ENCODE measurements around the gene DNM3.
"Not testable (repeated sequence)": the region's sequence is repeated elsewhere in the genome, so short reads cannot be mapped to it uniquely, and the experiment has no call there.

The DNM3 gene

DNA sequence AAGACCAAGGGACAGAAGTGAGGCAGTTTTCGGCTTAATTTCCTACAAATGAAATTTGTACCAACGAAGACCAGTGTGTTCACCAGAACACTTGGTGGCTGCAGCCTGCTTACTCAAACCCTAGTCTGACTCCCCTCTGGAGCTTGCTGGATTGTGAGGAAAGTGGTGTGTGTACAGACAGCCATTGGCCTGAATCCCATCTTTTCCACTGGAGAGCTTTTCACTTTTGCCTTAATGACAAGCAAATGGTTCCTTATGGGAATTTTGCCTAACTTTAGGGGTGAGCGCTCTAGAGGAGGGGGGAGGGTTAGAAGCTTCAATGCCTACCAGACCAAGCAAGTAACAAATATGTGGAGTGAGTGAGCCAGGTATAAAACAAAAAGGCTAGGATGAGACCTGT is 42.5 kb upstream of the DNM3 start:
- H3K4me3 ChIP-seq (ENCODE audit: low read depth, low read length), result no peak overlapping the region
- TF ChIP-seq, protein P1, sequence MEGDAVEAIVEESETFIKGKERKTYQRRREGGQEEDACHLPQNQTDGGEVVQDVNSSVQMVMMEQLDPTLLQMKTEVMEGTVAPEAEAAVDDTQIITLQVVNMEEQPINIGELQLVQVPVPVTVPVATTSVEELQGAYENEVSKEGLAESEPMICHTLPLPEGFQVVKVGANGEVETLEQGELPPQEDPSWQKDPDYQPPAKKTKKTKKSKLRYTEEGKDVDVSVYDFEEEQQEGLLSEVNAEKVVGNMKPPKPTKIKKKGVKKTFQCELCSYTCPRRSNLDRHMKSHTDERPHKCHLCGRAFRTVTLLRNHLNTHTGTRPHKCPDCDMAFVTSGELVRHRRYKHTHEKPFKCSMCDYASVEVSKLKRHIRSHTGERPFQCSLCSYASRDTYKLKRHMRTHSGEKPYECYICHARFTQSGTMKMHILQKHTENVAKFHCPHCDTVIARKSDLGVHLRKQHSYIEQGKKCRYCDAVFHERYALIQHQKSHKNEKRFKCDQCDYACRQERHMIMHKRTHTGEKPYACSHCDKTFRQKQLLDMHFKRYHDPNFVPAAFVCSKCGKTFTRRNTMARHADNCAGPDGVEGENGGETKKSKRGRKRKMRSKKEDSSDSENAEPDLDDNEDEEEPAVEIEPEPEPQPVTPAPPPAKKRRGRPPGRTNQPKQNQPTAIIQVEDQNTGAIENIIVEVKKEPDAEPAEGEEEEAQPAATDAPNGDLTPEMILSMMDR (conservative IDR thresholded peaks at IDR 0.05; ENCODE audit: low read depth, low read length), result no peak
- no peak for DNase-seq (ENCODE audit: low read depth)

- no peak overlapping the region for H3K4me3 ChIP-seq (ENCODE audit: low read depth, low read length)
- TF ChIP-seq, protein P1 (conservative IDR thresholded peaks at IDR 0.05; ENCODE audit: low read depth, low read length), result no peak
- DNase-seq (ENCODE audit: low read depth), result peak; percentile 21
Measured at GRCh38 chr1:171799166-171799565, 42.1 kb upstream of the DNM3 start.

DNA sequence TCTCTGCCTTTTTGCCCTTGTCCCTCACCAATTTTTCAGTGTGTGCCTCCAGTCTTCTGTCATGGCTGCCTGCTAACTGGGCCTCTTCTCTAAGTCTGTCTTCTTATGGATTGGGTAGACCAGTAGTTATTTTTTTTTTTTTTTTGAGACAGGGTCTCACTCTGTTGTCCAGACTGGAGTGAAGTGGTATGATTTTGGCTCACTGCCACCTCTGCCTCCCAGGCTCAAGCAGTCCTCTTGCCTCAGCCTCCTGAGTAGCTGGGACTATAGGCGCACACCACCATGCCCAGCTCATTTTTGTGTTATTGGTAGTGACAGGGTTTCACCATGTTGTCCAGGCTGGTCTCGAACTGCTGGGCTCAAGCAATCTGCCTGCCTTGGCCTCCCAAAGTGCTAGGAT is 41.6 kb upstream of the DNM3 start:
- not testable (repeated sequence) for H3K4me3 ChIP-seq (ENCODE audit: low read depth, low read length); DNase-seq (ENCODE audit: low read depth)

- TF ChIP-seq, protein P1 (conservative IDR thresholded peaks at IDR 0.05; ENCODE audit: low read depth, low read length), result peak; percentile 13
- no peak overlapping the region for H3K4me3 ChIP-seq (ENCODE audit: low read depth, low read length)
- peak; percentile 20 for DNase-seq (ENCODE audit: low read depth)
Measured at GRCh38 chr1:171800342-171800741, 41.0 kb upstream of the DNM3 start.

DNA sequence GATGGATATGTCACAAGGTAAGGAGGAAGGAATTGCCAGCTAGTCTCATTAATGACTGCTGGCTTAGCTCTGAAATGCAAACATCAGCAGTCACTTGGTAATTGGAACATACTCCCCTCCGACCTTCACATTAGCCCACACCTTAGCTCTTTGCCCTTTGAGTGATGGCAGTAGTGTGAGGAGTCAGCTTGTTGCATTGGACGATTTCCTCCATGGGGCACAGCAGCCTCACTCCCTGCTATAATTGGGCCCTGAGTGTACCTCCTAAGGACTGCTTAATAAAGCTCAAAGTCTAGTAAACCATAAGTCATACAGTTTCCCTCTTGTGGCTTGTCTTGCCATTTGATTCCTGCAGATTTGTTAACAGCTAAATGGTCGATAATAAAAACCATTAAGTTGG is 40.4 kb upstream of the DNM3 start:
- TF ChIP-seq, protein P1 (conservative IDR thresholded peaks at IDR 0.05; ENCODE audit: low read depth, low read length), result no peak
- no peak overlapping the region for H3K4me3 ChIP-seq (ENCODE audit: low read depth, low read length)
- DNase-seq (ENCODE audit: low read depth), result no peak

GRCh38 chr1:171801487-171801891 is 39.8 kb upstream of the DNM3 start:
- peak; percentile 65 for DNase-seq (ENCODE audit: low read depth)
- TF ChIP-seq, protein P1 (conservative IDR thresholded peaks at IDR 0.05; ENCODE audit: low read depth, low read length), result peak; percentile 84
- H3K4me3 ChIP-seq (ENCODE audit: low read depth, low read length), result no peak overlapping the region

GRCh38 chr1:171802207-171802606 is 39.1 kb upstream of the DNM3 start:
- H3K4me3 ChIP-seq (ENCODE audit: low read depth, low read length), result no peak overlapping the region
- TF ChIP-seq, protein P1 (conservative IDR thresholded peaks at IDR 0.05; ENCODE audit: low read depth, low read length), result no peak
- no peak for DNase-seq (ENCODE audit: low read depth)

- TF ChIP-seq, protein P1 (conservative IDR thresholded peaks at IDR 0.05; ENCODE audit: low read depth, low read length), result no peak
- DNase-seq (ENCODE audit: low read depth), result peak; percentile 65
- H3K4me3 ChIP-seq (ENCODE audit: low read depth, low read length), result no peak overlapping the region
Measured at GRCh38 chr1:171803045-171803444, 38.3 kb upstream of the DNM3 start.

Measured in choroid plexus epithelial cell (primary cell).